CD4-positive, alpha-beta T cell treated with Interleukin-1 beta for 1 hour (primary cell): ENCODE results near the gene TMEM14C.
A peak's percentile ranks its signal among the peaks of the same experiment; 100 is the strongest.
"Not testable (repeated sequence)": the region's sequence is repeated elsewhere in the genome, so short reads cannot be mapped to it uniquely, and the experiment has no call there.

Experiments
- DNase-seq, 2 donors: peaks; one replicate each; pipeline ENCODE4 v3.0.0-alpha.2; 2020 to 2022

The TMEM14C gene

DNA sequence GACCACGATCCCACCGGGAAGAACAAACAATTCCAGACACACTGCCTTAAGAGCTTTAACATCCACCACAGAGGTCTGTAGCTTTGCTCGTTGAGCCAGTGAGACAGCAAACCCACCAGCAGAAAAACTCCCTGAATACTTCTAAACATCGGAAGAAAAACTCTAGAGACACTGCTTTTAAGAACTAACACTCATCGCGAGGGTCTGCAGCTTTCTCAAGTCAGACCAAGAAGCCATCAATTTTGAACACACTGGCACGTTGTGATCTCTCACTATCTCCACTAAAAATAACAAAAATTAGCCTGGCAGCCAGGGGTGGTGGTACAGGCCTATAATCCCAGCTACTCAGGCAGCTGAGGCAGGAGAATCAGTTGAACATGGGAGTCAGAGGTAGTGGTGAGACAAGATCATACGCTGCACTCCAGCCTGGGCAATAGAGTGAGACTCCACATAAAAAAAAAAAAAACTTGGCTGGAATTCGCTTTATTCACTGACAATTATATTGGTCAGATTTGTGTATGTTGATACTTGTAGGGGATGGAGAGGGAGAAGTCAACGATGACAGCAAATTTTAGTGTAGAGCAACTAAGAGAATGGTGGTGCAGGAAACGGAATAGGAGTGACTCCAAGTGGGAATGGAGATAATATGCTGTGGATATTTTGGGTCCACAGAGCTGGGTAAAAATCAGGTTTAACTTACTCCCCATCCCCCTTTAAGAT is 860 bp upstream of the TMEM14C start:
- no peak for DNase-seq

DNA sequence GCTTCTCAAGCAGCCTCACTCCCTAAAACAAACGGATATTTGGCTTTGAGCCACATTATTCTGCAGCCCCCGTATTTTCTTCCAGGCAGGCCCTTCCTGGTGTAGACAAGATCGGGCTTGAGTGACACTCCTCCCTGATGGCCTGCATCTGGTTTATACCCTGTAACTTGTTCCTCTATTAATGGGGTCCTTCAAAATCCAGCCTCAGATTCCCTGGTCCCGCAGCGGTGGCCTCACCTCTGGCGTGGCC is 375 bp upstream of the TMEM14C start:
- no peak for DNase-seq

DNA sequence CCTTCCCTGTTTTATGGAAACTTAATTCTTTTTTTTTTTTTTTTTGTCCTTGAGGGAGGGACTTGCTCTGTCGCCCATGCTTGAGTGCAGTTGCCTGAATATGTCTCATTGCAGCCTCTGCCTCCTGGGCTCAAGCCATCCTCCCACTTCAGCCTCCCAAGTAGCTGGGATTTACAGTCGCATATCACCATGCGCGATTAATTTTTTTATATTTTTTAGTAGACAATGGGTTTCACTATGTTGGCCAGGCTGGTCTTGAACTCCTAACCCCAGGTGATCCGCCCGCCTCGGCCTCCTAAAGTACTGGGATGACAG is 654 bp downstream of the TMEM14C start:
- no peak for DNase-seq

DNA sequence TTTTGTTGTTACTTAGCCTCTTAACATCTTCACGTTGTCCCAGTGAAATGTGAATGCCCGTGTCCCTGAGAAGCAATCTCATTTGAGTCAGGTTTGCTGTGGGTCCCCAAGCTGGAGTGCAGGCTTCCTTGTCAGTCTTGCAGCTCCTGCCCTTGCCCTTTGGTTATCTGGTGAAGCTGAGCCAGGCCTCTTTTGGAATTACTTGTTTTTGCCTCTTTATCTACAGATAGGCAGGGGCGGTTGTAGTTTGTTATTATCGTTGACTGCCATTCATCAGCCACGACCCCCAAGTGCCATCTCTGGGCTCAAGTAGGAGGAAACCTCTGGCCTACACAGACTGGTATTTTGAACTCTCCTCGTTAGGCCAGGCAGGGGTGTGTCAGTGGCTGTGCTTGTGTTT is 2.2 kb downstream of the TMEM14C start:
- DNase-seq: no peak

DNA sequence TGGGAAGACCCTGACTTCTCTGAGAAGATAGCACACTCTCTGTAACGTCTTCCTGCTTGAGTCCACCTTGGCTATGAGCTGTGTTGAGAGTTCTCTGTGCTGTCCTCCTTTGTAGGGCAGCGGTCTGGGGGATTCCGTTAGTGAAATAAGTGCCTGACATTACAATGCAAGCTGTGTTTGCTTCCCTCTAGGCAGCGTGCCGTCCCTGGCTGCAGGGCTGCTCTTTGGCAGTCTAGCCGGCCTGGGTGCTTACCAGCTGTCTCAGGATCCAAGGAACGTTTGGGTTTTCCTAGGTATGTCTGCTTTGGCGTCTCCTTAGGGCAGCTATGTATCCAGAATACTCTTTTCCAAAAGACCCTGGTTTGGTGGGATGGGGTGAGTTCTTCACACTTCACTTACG is 2.8 kb downstream of the TMEM14C start:
- DNase-seq: no peak

DNA sequence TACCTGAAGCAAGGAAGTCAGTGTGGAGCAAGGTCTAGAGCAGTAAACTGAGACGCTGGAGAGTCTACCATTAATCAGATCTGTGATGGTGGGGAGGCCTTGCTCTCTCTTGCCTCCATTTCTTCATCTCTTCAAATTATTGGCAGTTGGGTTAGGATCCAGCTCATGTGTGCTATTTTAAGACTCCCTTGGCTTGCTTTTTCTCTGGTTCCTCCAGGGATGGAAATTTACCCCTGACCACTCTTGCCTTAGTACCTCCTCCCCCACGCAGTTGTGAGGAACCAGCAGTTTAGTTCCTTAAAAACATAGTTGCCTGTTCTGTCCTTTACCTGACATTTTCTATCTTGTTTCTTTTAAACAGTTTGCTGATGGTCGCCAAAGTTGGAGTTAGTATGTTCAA is 7.4 kb downstream of the TMEM14C start:
- no peak for DNase-seq

DNA sequence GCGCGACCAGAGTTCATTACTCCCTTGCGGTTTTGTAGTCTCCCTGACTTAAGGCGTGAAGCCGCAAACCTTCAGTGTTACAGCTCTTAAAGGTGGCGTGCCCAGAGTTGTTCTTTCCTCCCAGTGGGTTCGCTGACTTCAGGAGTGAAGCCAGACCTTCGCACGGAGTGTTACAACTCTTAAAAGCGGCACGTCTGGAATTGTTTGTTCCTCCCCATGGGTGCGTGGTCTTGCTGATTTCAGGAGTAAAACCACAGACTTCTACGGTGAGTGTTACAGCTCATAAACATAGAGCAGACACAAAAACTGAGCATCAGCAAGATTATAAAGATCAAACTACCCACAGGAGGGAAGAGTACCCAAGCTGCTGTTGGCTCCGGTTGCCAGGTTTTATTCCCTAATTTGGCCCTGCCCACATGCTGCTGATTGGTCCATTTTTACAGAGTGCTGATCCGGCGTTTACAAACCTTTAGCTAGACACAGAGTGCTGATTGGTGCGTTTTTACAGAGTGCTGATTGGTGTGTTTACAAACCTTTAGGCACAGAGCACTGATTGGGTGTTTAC is 10.4 kb downstream of the TMEM14C start:
- peak; percentile 24 to 38 for DNase-seq

DNA sequence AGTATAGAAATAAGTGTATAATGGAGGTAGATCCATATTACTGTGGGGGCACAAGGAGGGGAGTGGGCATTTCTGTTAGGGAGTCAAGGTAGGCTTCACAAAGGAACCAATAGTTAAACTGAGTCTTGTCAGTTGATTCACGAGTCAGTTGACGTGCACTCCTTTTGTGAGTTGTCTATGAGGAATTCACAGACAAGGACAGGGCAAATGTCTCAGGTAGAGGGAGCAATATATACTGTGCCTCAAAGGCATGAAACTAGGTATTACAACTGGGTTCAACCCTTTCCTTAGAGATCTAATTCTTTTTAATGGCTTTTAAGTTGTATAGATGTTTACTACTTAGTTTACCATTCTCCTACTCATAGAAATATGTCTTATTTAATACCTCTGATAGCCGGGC is 11.0 kb downstream of the TMEM14C start:
- no peak for DNase-seq

DNA sequence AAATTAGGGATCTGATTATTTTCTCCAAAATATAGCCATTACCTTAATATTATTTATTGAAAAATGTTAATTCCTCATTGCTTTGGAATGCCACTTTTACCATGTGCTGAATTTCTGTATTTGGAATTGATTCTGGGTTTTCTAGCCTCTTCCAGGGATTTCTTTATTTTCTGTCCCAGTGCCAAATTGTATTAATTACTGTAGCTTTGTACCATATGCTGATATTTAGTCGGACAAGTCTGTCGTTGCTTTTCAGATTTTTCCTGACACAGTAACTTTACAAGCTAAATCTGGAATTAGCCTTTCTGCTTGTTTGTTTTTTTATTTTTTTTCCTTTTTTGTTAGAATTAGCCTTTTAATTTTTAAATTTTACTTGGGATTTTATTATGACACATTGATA is 13.9 kb downstream of the TMEM14C start:
- DNase-seq: no peak

DNA sequence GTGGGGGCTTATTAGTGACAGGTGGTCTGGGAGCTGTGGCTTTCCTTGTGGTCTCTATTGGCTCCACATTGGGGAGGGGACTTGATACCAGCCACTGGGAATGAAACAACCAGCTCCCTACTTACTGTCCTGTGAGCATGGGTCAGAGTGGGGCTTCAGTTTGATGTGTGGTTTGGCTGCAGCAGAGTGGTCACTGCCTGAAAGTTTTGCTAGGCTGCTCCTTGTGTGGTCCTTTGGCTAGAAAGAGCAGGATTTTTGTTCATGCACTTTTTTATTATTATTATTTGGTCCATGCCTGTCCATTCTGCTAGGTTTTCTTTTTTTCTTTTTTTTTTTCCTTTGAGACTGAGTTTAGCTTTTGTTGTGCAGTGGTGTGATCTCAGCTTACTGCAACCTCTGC is 17.2 kb downstream of the TMEM14C start:
- DNase-seq: no peak

DNA sequence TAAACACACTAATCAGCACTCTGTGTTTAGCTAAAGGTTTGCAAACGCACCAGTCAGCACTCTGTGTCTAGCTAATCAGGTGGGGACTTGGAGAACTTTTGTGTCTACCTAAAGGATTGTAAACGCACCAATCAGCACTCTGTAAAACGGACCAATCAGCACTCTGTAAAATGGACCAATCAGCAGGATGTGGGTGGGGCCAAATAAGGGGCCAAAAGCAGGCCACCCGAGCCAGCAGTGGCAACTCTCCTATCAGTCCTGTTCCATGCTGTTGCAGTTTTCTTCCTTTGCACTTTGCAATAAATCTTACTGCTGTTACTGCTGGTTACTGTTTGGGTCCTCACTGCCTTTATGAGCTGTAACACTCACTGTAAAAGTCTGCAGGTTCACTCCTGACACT is 18.8 kb downstream of the TMEM14C start:
- DNase-seq: not testable (repeated sequence)

DNA sequence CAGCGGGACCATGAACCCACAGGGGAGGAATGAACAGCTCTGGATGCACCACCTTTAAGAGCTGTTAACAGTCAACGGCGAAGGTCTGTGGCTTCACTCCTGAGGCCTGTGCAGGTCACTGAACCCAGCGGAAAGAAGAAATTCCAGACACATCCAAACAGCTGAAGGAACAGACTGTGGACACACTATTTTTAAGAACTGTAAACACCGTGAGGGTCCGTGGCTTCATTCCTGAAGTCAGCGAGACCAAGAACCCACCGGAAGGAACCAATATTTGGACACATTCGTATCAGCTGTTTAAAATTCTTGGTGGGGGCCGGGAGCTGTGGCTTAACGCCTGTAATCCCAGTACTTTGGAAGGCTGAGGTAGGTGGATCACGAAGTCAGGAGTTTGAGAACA is 19.4 kb downstream of the TMEM14C start:
- no peak for DNase-seq

DNA sequence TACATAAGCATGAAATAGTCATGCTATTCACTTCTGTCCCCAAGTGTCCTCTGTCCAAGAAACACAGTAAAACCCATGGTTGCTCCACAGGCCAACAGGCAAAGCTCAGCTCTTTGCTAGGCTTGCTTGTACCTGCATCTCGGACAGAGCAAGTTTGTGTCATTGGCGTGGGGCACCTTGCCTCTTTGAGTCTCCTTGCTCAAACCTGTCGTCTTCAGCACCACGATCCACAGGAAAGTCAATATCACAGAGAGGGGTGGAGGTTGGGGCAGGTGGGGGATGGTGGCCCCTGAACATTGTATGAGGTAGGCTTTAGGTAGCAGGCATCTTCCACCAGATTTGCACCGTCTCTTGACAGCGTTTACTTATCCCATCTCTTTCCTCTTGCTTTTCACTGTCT is 20.6 kb downstream of the TMEM14C start:
- DNase-seq: no peak

DNA sequence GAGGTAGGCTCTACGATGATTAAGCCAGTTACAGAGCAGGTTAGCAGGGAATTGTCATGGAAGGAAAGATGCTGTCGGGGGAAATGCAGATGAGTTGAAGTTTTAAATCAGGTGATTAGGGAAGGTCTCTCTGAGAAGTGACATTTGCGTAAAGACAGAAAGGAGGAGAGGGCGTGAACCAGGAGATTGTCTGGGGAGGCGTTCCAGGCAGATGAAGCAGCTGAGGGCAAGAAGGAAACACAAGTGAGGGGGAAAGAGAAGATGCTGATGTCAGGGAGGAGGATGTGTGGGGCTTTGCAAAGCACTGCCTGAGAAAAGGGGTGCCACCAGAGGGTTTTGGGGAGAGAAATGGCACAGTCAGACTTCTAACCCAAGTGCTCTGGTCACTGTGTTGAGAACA is 22.2 kb downstream of the TMEM14C start:
- DNase-seq: no peak

DNA sequence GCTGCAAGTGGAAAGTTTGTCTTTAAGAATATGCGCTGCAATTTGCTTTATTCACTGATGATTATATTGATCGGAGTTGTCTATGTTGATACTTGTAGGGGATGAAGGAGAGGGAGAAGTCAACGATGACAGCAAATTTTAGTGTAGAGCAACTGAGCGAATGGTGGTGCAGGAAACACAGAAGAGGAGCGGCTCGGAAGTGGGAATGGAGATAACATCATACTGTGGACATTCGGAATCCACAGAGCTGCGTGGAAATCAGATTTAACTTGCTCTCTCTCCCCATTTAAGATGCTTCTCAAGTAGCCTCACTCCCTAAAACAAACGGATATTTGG is 24.0 kb downstream of the TMEM14C start:
- DNase-seq: no peak

DNA sequence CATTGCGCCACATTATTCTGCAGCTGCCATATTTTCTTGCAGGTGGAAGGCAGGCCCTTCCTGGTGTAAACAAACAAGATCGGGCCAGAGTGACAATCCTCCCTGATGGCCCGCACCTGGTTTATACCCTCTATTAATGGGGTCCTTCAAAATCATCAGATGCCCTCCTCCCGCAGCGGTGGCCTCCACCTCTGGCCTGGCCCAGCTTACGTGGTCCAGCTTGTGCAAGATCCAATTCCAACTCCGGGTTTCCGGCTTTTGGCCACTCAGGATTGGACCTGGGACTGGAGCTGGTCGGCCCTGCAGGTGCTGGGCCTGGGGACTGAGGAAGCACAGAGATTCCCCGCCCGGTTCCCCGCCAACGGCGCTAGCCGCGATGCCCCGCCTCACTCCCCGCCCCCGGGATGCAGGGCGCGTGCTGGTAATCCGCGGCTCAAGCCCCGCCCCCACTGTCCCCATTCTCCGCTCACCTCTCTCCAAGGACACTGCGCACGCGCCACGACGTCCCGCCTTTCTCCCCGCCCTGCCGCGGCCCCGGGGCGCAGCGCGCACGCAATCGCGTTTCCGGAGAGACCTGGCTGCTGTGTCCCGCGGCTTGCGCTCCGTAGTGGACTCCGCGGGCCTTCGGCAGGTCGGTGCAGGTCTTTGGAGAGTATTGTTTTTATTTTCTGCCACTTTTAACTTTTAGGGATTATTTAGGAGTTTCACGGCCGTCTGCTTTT is 24.5 kb downstream of the TMEM14C start, which contains the start of gene TMEM14B:
Gene TMEM14B, plus strand, starts transcription at position 555 of the 722 bp plus-strand sequence. CDS start 1,441 bp downstream, outside the sequence.
- DNase-seq: peak; percentile 98

DNA sequence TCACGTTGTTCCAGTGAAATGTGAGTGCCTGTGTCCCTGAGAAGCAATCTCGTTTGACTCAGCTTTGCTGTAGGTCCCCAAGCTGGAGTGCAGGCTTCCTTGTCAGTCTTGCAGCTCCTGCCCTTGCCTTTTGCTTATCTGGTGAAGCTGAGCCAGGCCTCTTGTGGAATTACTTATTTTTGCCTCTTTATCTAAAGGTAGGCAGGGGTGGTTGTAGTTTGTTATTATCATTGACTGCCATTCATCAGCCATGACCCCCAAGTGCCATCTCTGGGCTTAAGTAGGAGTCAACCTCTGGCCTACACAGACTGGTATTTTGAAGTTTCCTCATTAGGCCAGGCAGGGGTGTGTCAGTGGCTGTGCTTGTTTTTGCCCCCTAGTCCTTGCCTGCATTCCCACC is 26.9 kb downstream of the TMEM14C start:
- DNase-seq: no peak

DNA sequence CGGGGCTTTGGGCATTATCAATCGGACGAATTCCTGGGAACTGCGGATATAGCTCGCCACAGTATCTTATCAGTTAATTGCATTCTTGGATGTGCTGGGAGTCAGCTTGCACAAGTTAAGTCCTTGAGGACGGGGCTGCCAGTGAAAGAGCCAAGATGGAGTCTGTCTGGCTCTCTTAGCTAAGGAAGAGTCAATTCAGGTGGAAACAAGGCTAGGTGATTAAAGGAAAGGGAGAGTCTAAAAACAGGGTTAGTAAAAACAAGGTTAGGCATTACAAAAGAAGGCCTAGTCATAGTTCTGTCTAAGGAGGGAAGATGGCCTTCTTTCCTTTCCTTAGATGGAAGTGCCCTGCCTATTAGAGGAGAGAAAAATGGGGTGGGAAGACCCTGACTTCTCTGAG is 27.7 kb downstream of the TMEM14C start:
- not testable (repeated sequence) for DNase-seq

DNA sequence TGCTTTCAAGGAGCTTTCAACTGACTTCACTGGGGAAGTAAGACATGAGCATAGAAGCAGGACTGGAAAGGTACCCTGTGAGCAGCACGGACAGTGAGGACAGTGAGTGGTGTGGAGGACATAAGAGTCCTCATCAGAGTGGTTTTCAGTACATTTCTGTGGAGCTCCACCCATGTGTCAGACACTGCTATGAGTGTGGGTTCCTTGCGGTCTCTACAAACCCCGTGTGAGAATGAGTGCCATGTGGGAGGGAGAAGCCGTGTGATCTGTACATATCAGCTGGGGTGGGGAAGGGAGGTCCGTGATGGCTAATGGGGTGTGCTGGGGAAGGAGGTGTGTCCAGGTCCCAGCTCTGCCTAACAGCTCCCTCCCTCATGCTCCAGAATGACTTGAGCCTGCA is 28.9 kb downstream of the TMEM14C start:
- peak; percentile 22 to 32 for DNase-seq

DNA sequence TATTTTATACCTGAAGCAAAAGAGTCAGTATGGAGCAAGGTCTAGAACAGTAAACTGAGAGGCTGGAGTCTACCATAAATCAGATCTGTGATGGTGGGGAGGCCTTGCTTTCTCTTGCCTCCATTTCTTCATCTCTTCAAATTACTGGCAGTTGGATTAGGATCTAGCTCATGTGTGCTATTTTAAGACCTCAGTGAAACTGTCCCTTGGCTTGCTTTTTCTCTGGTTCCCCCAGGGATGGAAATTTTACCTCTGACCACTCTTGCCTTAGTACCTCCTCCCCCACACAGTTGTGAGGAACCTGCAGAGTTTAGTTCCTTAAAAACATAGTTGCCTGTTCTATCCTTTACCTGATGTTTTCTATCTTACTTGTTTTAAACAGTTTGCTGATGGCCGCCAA is 33.2 kb downstream of the TMEM14C start:
- no peak for DNase-seq

DNA sequence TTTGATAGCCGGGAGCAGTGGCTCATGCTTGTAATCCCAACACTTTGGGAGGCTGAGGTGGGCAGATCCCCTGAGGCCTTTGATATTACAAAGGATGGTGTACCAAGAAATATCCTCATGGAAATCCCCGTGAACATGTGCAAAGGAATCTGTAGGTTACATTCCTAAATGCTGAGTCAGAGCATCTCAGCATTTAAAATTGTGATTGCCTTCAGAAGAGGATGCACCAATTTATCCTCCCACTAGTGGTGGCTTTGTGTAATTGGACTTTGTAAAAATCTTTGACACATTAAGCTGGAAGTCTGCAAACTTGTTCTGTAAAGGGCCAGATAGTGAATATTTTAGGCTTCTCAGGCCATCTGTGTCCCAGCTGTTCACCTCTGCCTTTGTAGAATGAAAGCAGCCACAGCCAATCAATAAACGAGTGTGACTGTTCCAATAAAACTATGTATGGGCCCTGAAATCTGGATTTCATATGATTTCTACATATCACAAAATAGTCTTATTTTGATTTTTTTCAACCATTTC is 36.5 kb downstream of the TMEM14C start:
- peak in 1 of 2 donors; percentile 32 for DNase-seq

DNA sequence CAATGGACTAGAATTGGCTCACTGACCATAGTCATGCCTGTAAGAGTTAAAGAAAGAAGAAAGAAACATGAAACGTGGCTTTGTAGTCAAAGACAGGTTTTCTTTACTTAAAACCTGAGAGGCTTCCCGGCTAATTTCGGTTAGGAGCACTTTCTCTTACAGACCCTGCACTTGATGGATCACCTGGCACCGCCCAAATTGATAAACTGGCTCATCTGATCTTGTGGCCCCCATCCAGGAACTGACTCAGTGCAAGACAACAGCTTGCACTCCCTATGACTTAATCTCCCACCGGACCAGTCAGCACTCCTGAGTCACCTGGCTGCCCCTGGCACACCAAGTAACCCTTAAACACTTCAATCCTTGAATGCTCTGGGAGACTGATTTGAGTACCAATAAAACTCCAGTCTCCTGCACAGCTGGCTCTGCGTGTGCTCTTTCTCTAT is 37.0 kb downstream of the TMEM14C start:
- DNase-seq: no peak

DNA sequence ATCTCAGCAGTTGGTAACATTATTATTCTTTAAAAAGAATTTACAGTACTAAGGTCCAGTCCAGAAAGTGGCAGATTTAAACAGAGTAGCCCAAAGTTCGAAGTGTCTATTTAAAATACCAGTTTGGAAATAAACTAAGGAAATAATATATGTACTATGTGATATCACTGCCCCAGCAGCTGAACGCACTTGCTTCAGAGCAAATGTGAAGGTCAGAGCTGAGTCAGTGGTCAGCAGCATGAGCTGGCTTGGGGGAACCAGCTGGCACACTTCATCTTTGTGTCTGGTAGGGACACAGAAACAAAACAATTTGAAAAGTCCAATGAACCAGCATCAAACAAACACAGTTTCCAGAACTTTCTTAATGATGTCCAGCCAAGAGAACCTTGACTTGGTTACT is 40.1 kb downstream of the TMEM14C start:
- no peak for DNase-seq

DNA sequence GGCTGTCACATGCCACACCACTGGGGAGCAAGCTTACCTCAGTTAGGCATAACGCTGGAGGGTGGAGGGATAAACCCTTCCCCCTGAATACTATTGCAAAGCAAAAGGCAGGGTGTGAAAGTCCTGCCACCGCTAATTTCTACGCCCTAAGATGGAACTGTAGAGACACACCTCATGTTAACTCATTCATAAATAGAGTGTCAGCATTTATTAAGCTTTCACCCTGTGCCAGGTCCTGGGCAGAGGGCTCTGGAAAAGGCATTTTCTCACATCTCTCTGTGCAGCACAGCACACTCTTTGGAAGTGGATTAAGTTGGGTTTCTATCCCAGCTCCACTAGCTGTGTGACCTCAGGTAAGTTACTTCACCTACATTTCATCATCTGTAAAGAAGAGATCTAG is 46.5 kb downstream of the TMEM14C start:
- DNase-seq: no peak
